Chondrocyte (in vitro differentiated cells): ENCODE measurements around the gene C9orf85. TPM values are rescaled to one million over a fixed set of nuclear protein-coding genes. Genes with fewer than 3 reads are reported as not detected.
"Not testable (repeated sequence)": the region's sequence is repeated elsewhere in the genome, so short reads cannot be mapped to it uniquely, and the experiment has no call there.

ENCODE experiments used
- DNase-seq: peaks from one replicate; pipeline ENCODE4 v3.0.0; 2021; ENCODE audit warnings: mixed read lengths, low spot score
- H3K27ac Mint-ChIP-seq: one replicate; pipeline ENCODE4 v1.8.0; 2021; ENCODE audit warnings: mild to moderate bottlenecking, moderate library complexity, mixed read lengths; ENCODE audit not compliant: unreplicated experiment
- H3K27me3 Mint-ChIP-seq: 2 replicates; pipeline ENCODE4 v1.8.0; 2021; ENCODE audit warnings: low read depth, mixed read lengths
- H3K36me3 Mint-ChIP-seq: 2 replicates; pipeline ENCODE4 v1.8.0; 2021; ENCODE audit warnings: low read depth, mixed read lengths
- H3K4me1 Mint-ChIP-seq: 2 replicates; pipeline ENCODE4 v1.8.0; 2021; ENCODE audit warnings: low read depth, mild to moderate bottlenecking, mixed read lengths
- H3K4me3 Mint-ChIP-seq: one replicate; pipeline ENCODE4 v1.8.0; 2021; ENCODE audit warnings: mild to moderate bottlenecking, moderate library complexity, mixed read lengths; ENCODE audit not compliant: unreplicated experiment
- H3K9me3 Mint-ChIP-seq: 2 replicates; pipeline ENCODE4 v1.8.0; 2021; ENCODE audit warnings: low read depth, mixed read lengths
- CTCF ChIP-seq: fragments of 200-600 bp; sonication (generic); IDR thresholded peaks from 2 replicates; pipeline ENCODE4 v1.5.0; 2021; ENCODE audit warnings: antibody characterized with exemption, mild to moderate bottlenecking, moderate library complexity
- total RNA-seq: library from RNA; stranded (reverse); gene quantifications from 3 replicates; pipeline ENCODE4 v1.2.1, GENCODE V29; 2021

C9orf85 gene
- total RNA-seq, 1 donor from 2014 or later: 8.5 TPM

GRCh38 chr9:71986900-71987299, 75.5 kb downstream of the C9orf85 start:
- Mint-ChIP-seq H3K27me3 (no peaks in the 10 kb centered on the region), H3K27ac (no peak overlapping the region), H3K36me3 (peaks cover 2% of the 10 kb centered on the region), H3K4me3 (no peak overlapping the region), H3K9me3 (no peaks in the 10 kb centered on the region), H3K4me1 (peaks cover 5% of the 10 kb centered on the region)
- no peak for DNase-seq
- TF ChIP-seq CTCF: no peak

GRCh38 chr9:71987471-71988371, 76.3 kb downstream of the C9orf85 start:
- no peak for DNase-seq
- H3K9me3 Mint-ChIP-seq: no peaks in the 10 kb centered on the region
- no peaks in the 10 kb centered on the region for H3K27me3 Mint-ChIP-seq
- peaks cover 2% of the 10 kb centered on the region for H3K36me3 Mint-ChIP-seq
- no peak for TF ChIP-seq CTCF
- no peak overlapping the region for H3K27ac Mint-ChIP-seq
- no peak overlapping the region for H3K4me3 Mint-ChIP-seq
- peaks cover 5% of the 10 kb centered on the region for H3K4me1 Mint-ChIP-seq

GRCh38 chr9:71990466-71990865, 79.0 kb downstream of the C9orf85 start:
- H3K4me1 Mint-ChIP-seq: no peaks in the 10 kb centered on the region
- no peak for DNase-seq
- H3K4me3 Mint-ChIP-seq: no peak overlapping the region
- TF ChIP-seq CTCF: no peak
- no peaks in the 10 kb centered on the region for H3K27me3 Mint-ChIP-seq
- no peaks in the 10 kb centered on the region for H3K36me3 Mint-ChIP-seq
- H3K9me3 Mint-ChIP-seq: no peaks in the 10 kb centered on the region
- H3K27ac Mint-ChIP-seq: no peak overlapping the region

- H3K9me3 Mint-ChIP-seq: no peaks in the 10 kb centered on the region
- H3K4me3 Mint-ChIP-seq: no peak overlapping the region
- no peak for DNase-seq
- peaks cover 2% of the 10 kb centered on the region for H3K36me3 Mint-ChIP-seq
- H3K4me1 Mint-ChIP-seq: no peaks in the 10 kb centered on the region
- H3K27me3 Mint-ChIP-seq: no peaks in the 10 kb centered on the region
- H3K27ac Mint-ChIP-seq: no peak overlapping the region
- TF ChIP-seq CTCF: no peak
These were observed 94.0 kb downstream of the C9orf85 start for GRCh38 chr9:72005451-72005850.

- no peak overlapping the region for H3K4me3 Mint-ChIP-seq
- H3K4me1 Mint-ChIP-seq: no peaks in the 10 kb centered on the region
- H3K9me3 Mint-ChIP-seq: no peaks in the 10 kb centered on the region
- peaks cover 2% of the 10 kb centered on the region for H3K36me3 Mint-ChIP-seq
- TF ChIP-seq CTCF: no peak
- no peak for DNase-seq
- no peak overlapping the region for H3K27ac Mint-ChIP-seq
- H3K27me3 Mint-ChIP-seq: no peaks in the 10 kb centered on the region
These were observed 95.1 kb downstream of the C9orf85 start for GRCh38 chr9:72006501-72006900.

- not testable (repeated sequence) for H3K27ac Mint-ChIP-seq, H3K27me3 Mint-ChIP-seq, H3K36me3 Mint-ChIP-seq, H3K9me3 Mint-ChIP-seq, H3K4me3 Mint-ChIP-seq, DNase-seq, H3K4me1 Mint-ChIP-seq
These were observed 96.3 kb downstream of the C9orf85 start for GRCh38 chr9:72007726-72008125.
